ENCODE measurements around the gene IPPK.

- TF ChIP-seq, protein P1, sequence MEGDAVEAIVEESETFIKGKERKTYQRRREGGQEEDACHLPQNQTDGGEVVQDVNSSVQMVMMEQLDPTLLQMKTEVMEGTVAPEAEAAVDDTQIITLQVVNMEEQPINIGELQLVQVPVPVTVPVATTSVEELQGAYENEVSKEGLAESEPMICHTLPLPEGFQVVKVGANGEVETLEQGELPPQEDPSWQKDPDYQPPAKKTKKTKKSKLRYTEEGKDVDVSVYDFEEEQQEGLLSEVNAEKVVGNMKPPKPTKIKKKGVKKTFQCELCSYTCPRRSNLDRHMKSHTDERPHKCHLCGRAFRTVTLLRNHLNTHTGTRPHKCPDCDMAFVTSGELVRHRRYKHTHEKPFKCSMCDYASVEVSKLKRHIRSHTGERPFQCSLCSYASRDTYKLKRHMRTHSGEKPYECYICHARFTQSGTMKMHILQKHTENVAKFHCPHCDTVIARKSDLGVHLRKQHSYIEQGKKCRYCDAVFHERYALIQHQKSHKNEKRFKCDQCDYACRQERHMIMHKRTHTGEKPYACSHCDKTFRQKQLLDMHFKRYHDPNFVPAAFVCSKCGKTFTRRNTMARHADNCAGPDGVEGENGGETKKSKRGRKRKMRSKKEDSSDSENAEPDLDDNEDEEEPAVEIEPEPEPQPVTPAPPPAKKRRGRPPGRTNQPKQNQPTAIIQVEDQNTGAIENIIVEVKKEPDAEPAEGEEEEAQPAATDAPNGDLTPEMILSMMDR (IDR thresholded peaks at IDR 0.05), result no peak
- no peak for TF ChIP-seq POLR2A (IDR thresholded peaks at IDR 0.05)
Measured at GRCh38 chr9:92696619-92697018, 26.7 kb upstream of the IPPK start.

Data from heart left ventricle (tissue), 13 donors.